ENCODE measurements around the gene SYTL3.

DNA sequence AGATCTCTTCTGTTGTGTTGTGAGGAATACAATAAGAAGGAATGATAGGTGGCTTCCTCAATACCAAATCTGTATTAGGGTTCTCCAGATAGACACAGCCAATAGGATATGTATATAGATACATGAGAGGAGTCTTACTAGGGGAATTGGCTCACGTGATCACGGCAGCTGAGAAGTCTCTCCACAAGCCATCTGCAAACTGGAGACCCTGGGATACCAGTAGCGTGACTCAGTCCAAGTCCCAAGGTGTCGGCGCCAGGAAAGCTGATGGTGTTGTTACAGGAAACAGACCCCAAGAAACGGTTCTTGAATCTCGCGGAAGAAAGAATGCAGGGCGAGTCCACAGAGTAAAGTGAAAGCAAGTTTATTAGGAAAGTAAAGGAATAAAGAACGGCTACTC, 61.4 kb downstream of the SYTL3 start:
- TF ChIP-seq CTCF (IDR thresholded peaks at IDR 0.05; ENCODE audit: control extremely low read depth in 1 of 3, insufficient read depth in 1 of 3, low read depth in 1 of 3, low read length in 3 of 3), result no peak
- no peak for TF ChIP-seq CHD1 (IDR thresholded peaks at IDR 0.05; ENCODE audit: low read depth, low read length)
- no peak for TF ChIP-seq GABPA (IDR thresholded peaks at IDR 0.05; ENCODE audit: borderline replicate concordance, insufficient read depth, low read length)
- no peak for TF ChIP-seq SIN3A (conservative IDR thresholded peaks at IDR 0.05 in 1 of 2, IDR thresholded peaks at IDR 0.05 in 1 of 2; ENCODE audit: low read depth in 1 of 2, low read length in 2 of 2)
- no peak for TF ChIP-seq EZH2 (IDR thresholded peaks at IDR 0.05; ENCODE audit: low read depth, low read length, severe bottlenecking)
- no peak for TF ChIP-seq RAD21 (IDR thresholded peaks at IDR 0.05 in 1 of 2, conservative IDR thresholded peaks at IDR 0.05 in 1 of 2; ENCODE audit: low read depth in 2 of 2, low read length in 2 of 2)
- TF ChIP-seq FOSL1 (IDR thresholded peaks at IDR 0.05; ENCODE audit: insufficient read depth, low read depth, low read length), result no peak
- no peak for TF ChIP-seq PHF8 (conservative IDR thresholded peaks at IDR 0.05; ENCODE audit: low read depth, low read length)
- no peak for TF ChIP-seq POLR2A (IDR thresholded peaks at IDR 0.05; ENCODE audit: control extremely low read depth in 1 of 2, low read depth in 2 of 2, low read length in 2 of 2)
